Embryonic facial prominence (tissue), 1 donor: Measurements from ENCODE around the gene CABP1.
"Not testable (repeated sequence)": the region's sequence is repeated elsewhere in the genome, so short reads cannot be mapped to it uniquely, and the experiment has no call there.

Experiments
- DNase-seq: peaks from one replicate; pipeline ENCODE4 v3.0.0-alpha.2; 2016; ENCODE audit errors: extremely low spot score

Gene CABP1

GRCh38 chr12:120668091-120668867, 27.9 kb downstream of the CABP1 start:
- DNase-seq: no peak

- no peak for DNase-seq
Measured at GRCh38 chr12:120668868-120669840, 28.7 kb downstream of the CABP1 start.

DNA sequence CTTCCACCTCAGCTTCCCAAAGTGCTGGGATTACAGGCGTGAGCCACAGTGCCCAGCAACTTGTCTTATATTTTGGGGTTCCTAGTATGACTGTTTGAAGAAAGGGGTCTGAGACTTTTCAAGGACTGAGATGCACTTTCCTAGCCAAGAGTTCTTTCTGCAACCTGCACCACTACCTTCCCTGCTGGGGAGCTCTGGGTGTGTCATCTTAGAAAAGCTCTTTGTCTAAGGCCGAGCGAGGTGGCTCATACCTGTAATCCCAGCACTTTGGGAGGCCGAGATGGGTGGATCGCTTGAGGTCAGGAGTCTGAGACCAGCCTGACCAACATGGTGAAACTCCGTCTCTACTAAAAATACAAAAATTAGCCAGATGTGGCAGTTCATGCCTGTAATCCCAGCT, 29.8 kb downstream of the CABP1 start:
- not testable (repeated sequence) for DNase-seq

GRCh38 chr12:120670667-120671066, 30.2 kb downstream of the CABP1 start:
- DNase-seq: no peak

- no peak for DNase-seq
Measured at GRCh38 chr12:120674097-120674636, 33.7 kb downstream of the CABP1 start.

DNA sequence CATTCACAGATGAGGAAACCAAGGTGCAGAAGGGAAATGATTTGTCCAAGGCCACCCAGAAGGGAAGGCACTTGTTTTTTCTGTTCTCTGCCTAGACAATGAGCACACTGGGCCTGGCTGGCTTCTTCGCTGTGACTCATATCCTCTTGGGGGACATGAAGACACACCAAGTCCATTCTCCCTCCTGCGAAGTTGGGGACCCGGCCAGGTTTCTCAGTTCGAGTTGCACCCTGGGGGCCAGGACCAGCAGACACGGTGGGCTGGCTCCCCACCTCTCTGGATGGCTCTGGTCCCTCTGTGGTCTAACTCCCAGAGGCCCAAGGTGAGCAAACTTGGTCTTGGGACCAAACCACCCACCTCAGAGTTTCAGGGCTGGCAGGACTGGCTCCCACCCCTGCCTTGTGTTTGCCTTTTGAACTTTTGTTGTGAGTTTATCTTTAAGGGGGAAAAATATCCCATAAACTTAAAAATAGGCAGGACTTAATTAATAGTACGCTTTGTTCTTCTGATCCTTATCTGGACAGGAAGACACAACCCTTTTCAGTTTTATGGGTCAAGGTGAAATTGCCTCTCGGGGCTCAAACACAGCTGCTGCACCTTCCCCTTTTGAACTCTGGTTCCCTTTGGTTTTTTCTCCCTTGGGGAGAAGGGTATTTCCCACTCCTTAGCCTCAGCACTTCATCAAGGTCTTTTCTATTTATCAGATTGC, 37.5 kb downstream of the CABP1 start:
- no peak for DNase-seq

DNA sequence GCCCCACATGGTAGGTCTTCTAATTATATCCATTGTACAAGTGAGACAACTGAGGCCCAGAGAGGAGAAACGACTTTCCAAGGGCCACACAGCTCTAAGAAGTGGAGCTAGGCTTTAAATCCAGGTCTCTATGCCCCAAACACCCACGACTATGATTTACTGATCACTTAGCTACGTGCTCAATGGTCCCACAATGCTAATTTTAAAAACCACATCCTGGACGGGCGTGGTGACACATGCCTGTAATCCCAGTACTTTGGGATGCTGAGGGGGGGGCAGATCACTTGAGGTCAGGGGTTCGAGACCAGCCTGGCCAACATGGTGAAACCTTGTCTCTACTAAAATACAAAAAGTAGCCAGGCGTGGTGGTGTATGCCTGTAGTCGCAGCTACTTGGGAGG, 38.1 kb downstream of the CABP1 start:
- DNase-seq: no peak

DNA sequence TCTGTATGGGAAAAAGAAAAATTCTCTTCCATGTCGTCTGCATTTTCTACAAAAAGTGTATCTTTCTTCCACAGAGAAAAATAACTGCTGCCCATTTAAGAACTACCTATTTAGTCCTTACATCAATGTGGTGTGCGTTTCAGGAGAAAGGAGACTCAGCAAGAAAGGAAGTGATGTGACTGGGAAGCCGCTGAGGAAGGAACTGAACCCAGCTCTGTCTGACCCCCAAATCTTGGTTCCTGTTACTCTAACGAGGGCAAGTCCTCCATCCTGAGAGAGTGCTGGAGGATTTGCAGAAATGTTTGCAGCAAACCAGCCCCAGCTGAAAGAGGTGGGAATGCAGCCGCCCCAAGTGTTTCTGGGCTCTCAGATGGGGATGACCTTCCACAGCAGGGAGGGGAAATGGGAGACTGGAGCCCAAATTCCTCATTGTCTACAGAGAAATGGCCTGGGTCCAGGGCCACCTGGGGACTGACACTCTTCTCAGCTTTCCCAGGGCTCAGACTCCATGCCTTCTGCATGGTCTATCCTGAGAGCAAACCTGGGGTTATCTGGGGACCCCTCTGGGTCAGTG, 39.8 kb downstream of the CABP1 start:
- no peak for DNase-seq

GRCh38 chr12:120684523-120684932, 44.1 kb downstream of the CABP1 start:
- no peak for DNase-seq

GRCh38 chr12:120685522-120685921, 45.1 kb downstream of the CABP1 start:
- DNase-seq: no peak

DNA sequence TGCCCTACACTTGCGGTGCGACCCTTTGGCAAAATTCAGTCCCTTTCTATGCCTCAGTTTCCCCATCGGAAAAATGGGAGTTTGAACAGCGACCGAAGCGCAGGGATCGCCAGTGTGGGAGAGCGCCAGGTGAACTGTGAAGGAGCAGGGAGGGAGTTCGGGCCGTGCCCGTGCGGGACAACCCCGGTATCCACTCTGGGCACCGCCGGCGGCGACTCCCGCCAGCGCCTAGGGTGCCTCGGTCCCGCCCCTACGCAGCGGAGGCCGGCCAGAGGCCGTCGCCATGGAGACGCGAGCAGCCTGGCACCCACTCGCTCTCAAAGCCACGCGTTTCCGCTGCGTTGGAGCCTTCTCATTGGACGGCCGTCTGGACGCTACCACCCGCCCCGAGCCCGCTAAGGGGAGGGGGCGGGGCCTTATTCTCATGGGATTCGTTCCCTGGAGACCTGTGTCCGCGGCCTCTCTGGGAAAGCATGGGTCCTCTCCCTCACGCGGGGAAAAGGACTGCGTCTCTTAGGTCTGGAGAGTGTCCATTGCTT, 45.8 kb downstream of the CABP1 start:
- peak; percentile 87 for DNase-seq

GRCh38 chr12:120686690-120687577, 46.5 kb downstream of the CABP1 start, which contains the start of gene MLEC:
Gene MLEC, plus strand, starts transcription at chr12:120687149. Its CDS starts 148 bp downstream, at chr12:120687297.
- peak; percentile 93 for DNase-seq

DNA sequence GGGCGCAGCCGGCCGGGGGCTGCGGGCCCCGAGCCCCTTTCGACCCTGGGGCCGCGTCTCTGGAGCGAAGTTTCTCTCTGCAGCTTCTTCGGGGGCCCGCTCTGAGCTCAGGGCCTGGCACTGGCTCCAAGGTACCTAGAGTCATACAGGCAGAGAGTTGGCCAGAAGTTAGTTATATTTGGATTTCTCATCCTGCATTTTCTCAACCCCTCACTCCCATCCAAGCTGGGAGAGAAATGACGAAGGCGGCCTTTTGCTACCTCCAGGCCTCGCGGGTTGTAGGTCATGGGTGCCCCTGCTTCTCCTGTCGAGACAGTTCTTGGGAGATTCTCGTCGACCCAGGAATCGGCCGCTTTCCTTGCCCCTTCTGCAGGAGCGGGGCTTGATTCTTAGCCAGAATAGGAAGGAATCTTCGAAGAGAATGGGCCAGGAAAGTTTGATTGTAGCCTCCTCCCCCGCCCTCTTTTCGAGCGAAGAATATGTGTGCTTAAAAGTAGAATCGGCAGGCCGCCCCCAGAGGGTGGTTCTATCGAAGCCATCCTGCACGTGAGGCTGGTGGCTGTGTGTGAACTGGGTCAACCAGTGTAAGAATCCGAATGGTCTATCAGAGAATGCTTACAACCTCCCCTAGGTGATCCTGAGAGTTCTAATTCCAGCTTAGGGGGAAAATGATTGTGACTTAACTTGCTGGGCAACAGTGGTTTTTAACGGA, 47.3 kb downstream of the CABP1 start:
- DNase-seq: no peak

- DNase-seq: no peak
Measured at GRCh38 chr12:120688527-120689071, 48.2 kb downstream of the CABP1 start.

GRCh38 chr12:120689397-120690082, 49.1 kb downstream of the CABP1 start:
- DNase-seq: no peak

DNA sequence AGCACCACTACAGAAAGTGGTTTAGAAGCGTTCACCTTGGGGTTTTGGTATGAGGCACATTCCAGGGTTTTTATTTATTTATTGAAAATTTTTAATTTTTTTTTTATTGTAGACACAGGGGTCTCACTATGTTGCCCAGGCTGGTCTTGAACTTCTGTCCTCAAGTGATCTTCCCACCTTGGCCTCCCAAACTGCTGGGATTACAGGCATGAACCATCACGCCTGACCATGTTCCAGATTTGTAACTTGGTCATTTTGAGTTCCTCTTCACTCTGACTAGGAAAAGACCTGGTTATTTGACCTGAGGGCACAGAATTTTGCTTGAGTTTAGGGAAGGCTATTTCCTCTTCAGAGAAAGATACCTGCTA, 49.6 kb downstream of the CABP1 start:
- no peak for DNase-seq

GRCh38 chr12:120690978-120691377, 50.6 kb downstream of the CABP1 start:
- DNase-seq: no peak

- no peak for DNase-seq
Measured at GRCh38 chr12:120692524-120693033, 52.2 kb downstream of the CABP1 start.
